ENCODE data around the gene PPFIA2. TPM values are rescaled to one million over a fixed set of nuclear protein-coding genes. Genes with fewer than 3 reads are reported as not detected.

PPFIA2 gene
- total RNA-seq, 1 experiment from 2014 or later: not detected

DNA sequence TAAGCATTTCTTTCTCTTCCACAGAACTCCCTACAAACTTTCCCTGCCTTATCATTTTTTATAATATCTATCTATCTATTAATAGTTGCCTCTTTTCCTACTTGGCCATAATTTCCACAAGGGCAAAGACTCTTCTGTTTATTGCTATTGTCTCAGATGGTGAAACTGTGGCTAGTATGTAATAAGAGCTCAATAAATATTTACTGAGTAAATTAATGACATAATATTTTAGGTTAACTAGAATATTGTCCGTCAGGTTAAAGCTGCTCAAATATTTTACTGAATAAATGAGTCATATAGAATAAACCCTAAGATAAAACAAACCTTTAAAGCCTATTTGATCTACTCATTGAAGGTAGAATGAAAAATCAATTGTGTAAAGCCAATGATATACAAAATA is 240.5 kb downstream of the PPFIA2 start:
- intact Hi-C loops (cut with micrococcal nuclease; ENCODE audit: unreplicated experiment) (no loop called here), in situ Hi-C loops (cut with HindIII; ENCODE audit: low pct_unique_long_range_greater_than_20kb, low sequenced_read_pairs) (no loop called here)
- DNase-seq (ENCODE audit: low read depth, low spot score) (no peak), ATAC-seq (no peak)
- POLR2A ChIA-PET: no interaction called here
- TF ChIP-seq, protein P1, sequence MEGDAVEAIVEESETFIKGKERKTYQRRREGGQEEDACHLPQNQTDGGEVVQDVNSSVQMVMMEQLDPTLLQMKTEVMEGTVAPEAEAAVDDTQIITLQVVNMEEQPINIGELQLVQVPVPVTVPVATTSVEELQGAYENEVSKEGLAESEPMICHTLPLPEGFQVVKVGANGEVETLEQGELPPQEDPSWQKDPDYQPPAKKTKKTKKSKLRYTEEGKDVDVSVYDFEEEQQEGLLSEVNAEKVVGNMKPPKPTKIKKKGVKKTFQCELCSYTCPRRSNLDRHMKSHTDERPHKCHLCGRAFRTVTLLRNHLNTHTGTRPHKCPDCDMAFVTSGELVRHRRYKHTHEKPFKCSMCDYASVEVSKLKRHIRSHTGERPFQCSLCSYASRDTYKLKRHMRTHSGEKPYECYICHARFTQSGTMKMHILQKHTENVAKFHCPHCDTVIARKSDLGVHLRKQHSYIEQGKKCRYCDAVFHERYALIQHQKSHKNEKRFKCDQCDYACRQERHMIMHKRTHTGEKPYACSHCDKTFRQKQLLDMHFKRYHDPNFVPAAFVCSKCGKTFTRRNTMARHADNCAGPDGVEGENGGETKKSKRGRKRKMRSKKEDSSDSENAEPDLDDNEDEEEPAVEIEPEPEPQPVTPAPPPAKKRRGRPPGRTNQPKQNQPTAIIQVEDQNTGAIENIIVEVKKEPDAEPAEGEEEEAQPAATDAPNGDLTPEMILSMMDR (IDR thresholded peaks at IDR 0.05): no peak
- TF ChIP-seq SIN3A (IDR thresholded peaks at IDR 0.05; ENCODE audit: borderline replicate concordance, insufficient read depth, low read depth, low read length) (no peak), POLR2AphosphoS5 (IDR thresholded peaks at IDR 0.05; ENCODE audit: low read depth, low read length) (no peak), TCF7L2 (IDR thresholded peaks at IDR 0.05; ENCODE audit: low read depth, low read length) (no peak)
- TF ChIP-seq, protein P2, sequence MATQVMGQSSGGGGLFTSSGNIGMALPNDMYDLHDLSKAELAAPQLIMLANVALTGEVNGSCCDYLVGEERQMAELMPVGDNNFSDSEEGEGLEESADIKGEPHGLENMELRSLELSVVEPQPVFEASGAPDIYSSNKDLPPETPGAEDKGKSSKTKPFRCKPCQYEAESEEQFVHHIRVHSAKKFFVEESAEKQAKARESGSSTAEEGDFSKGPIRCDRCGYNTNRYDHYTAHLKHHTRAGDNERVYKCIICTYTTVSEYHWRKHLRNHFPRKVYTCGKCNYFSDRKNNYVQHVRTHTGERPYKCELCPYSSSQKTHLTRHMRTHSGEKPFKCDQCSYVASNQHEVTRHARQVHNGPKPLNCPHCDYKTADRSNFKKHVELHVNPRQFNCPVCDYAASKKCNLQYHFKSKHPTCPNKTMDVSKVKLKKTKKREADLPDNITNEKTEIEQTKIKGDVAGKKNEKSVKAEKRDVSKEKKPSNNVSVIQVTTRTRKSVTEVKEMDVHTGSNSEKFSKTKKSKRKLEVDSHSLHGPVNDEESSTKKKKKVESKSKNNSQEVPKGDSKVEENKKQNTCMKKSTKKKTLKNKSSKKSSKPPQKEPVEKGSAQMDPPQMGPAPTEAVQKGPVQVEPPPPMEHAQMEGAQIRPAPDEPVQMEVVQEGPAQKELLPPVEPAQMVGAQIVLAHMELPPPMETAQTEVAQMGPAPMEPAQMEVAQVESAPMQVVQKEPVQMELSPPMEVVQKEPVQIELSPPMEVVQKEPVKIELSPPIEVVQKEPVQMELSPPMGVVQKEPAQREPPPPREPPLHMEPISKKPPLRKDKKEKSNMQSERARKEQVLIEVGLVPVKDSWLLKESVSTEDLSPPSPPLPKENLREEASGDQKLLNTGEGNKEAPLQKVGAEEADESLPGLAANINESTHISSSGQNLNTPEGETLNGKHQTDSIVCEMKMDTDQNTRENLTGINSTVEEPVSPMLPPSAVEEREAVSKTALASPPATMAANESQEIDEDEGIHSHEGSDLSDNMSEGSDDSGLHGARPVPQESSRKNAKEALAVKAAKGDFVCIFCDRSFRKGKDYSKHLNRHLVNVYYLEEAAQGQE (IDR thresholded peaks at IDR 0.05; ENCODE audit: insufficient read depth in 1 of 2, low read depth in 2 of 2, low read length in 1 of 2): no peak
- Histone ChIP-seq H3K4me3 (ENCODE audit: low read depth in 2 of 2, low read length in 2 of 2) (no peak overlapping the region), H3K9me3 (ENCODE audit: control insufficient read depth, insufficient read depth, low read depth, low read length) (no peaks in the 10 kb centered on the region), H3K4me1 (ENCODE audit: control insufficient read depth, insufficient read depth, low read length) (no peaks in the 10 kb centered on the region), H3K27me3 (ENCODE audit: control insufficient read depth, insufficient read depth, low read length) (no peaks in the 10 kb centered on the region), H3K36me3 (ENCODE audit: control insufficient read depth, insufficient read depth, low read length) (no peaks in the 10 kb centered on the region), H3K27ac (ENCODE audit: low read length) (no peak overlapping the region)
- no TSS peak for BruUV-seq (replicated peaks)
- CTCF ChIA-PET: no interaction called here

DNA sequence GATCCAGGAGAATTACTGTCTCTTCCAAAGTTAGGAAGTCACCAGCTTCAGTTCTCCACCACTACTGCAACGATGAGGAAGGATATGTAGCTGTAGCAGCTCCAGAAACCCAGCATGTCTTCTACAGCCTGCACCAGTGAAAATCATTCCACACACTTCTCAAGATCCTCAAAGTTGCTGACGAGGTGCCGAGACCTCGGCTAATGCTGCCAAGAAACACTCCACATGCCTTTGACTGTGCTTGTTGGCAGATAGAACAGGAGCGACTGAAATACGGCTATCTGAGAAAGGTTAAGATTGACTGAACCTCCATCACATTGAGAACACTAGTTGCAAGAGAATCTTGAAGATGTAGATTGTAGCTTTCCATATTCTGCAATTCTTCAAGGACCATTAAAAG is 241.9 kb downstream of the PPFIA2 start:
- H3K36me3 ChIP-seq (ENCODE audit: control insufficient read depth, insufficient read depth, low read length): no peaks in the 10 kb centered on the region
- CTCF ChIA-PET: no interaction called here
- no TSS peak for BruUV-seq (replicated peaks)
- no peak overlapping the region for H3K27ac ChIP-seq (ENCODE audit: low read length)
- ATAC-seq (no peak), DNase-seq (ENCODE audit: low read depth, low spot score) (no peak)
- H3K4me1 ChIP-seq (ENCODE audit: control insufficient read depth, insufficient read depth, low read length): no peaks in the 10 kb centered on the region
- in situ Hi-C loops (cut with HindIII; ENCODE audit: low pct_unique_long_range_greater_than_20kb, low sequenced_read_pairs): no loop called here
- no peak for TF ChIP-seq TCF7L2 (IDR thresholded peaks at IDR 0.05; ENCODE audit: low read depth, low read length)
- TF ChIP-seq, protein P2 (IDR thresholded peaks at IDR 0.05; ENCODE audit: insufficient read depth in 1 of 2, low read depth in 2 of 2, low read length in 1 of 2): no peak
- TF ChIP-seq SIN3A (IDR thresholded peaks at IDR 0.05; ENCODE audit: borderline replicate concordance, insufficient read depth, low read depth, low read length): no peak
- TF ChIP-seq POLR2AphosphoS5 (IDR thresholded peaks at IDR 0.05; ENCODE audit: low read depth, low read length): no peak
- TF ChIP-seq, protein P1 (IDR thresholded peaks at IDR 0.05): no peak
- no peaks in the 10 kb centered on the region for H3K27me3 ChIP-seq (ENCODE audit: control insufficient read depth, insufficient read depth, low read length)
- no peaks in the 10 kb centered on the region for H3K9me3 ChIP-seq (ENCODE audit: control insufficient read depth, insufficient read depth, low read depth, low read length)
- no peak overlapping the region for H3K4me3 ChIP-seq (ENCODE audit: low read depth in 2 of 2, low read length in 2 of 2)
- intact Hi-C loops (cut with micrococcal nuclease; ENCODE audit: unreplicated experiment): no loop called here
- POLR2A ChIA-PET: no interaction called here

Data from Panc1 (cell line).